Measurements from ENCODE around the gene KRTAP9-3. TPM values are rescaled to one million over a fixed set of nuclear protein-coding genes. Genes with fewer than 3 reads are reported as not detected.
"Not testable (repeated sequence)": the region's sequence is repeated elsewhere in the genome, so short reads cannot be mapped to it uniquely, and the experiment has no call there.

The KRTAP9-3 gene
- total and polyA plus RNA-seq, 7 experiments from 2014 or later = not detected

- Histone ChIP-seq H3K27ac (ENCODE audit: low read depth, low read length) (no peak overlapping the region), H3K36me3 (ENCODE audit: control insufficient read depth in 2 of 3, insufficient read depth in 3 of 3, low read length in 3 of 3) (no peaks in the 10 kb centered on the region), H3K4me1 (ENCODE audit: control insufficient read depth in 2 of 2, insufficient read depth in 2 of 2, low read length in 2 of 2) (no peaks in the 10 kb centered on the region), H3K4me3 (ENCODE audit: low read length) (no peak overlapping the region), H3K27me3 (ENCODE audit: control insufficient read depth in 2 of 2, insufficient read depth in 2 of 2, low read length in 2 of 2) (peaks cover 0 to 6% of the 10 kb centered on the region in 2 donors), H3K9me3 (ENCODE audit: control insufficient read depth in 2 of 3, low read length in 3 of 3) (no peaks in the 10 kb centered on the region)
- Mint-ChIP-seq H3K4me3 (no peak overlapping the region), H3K9me3 (peaks cover 0 to 4% (median 0%) of the 10 kb centered on the region in 11 donors), H3K36me3 (no peaks in the 10 kb centered on the region), H3K27me3 (peaks cover 0 to 17% (median 0%) of the 10 kb centered on the region in 5 donors), H3K27ac (no peak overlapping the region), H3K4me1 (peaks cover 0 to 15% (median 11%) of the 10 kb centered on the region in 7 donors)
- ChIA-PET CTCF (no interaction called here), POLR2A (no interaction called here)
- intact Hi-C loops (cut with micrococcal nuclease) = no loop called here
- DNase-seq (no peak), ATAC-seq (no peak)
Measured at GRCh38 chr17:41226051-41226450, 6.2 kb upstream of the KRTAP9-3 start.

DNA sequence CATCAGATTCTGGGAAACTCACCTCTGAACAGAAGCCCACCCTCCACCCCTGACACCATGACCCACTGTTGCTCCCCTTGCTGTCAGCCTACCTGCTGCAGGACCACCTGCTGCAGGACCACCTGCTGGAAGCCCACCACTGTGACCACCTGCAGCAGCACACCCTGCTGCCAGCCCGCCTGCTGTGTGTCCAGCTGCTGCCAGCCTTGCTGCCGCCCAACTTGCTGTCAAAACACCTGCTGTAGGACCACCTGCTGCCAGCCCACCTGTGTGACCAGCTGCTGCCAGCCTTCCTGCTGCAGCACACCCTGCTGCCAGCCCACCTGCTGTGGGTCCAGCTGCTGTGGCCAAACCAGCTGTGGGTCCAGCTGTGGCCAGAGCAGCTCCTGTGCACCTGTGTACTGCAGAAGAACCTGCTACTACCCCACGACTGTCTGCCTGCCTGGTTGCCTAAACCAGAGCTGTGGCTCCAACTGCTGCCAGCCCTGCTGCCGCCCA is 5.6 kb upstream of the KRTAP9-3 start, which contains the start of gene KRTAP9-2:
Gene KRTAP9-2, plus strand, starts transcription at position 51 of the 498 bp plus-strand sequence. Its CDS starts 7 bp downstream, at position 58.
- H3K27me3 Mint-ChIP-seq = peaks cover 0 to 16% (median 0%) of the 10 kb centered on the region in 5 donors
- ATAC-seq; CTCF ChIA-PET; H3K9me3 ChIP-seq (ENCODE audit: control insufficient read depth in 2 of 3, low read length in 3 of 3); DNase-seq; intact Hi-C loops (cut with micrococcal nuclease); H3K27ac Mint-ChIP-seq; H3K9me3 Mint-ChIP-seq; H3K27ac ChIP-seq (ENCODE audit: low read depth, low read length); H3K36me3 Mint-ChIP-seq; H3K36me3 ChIP-seq (ENCODE audit: control insufficient read depth in 2 of 3, insufficient read depth in 3 of 3, low read length in 3 of 3); H3K4me3 ChIP-seq (ENCODE audit: low read length); H3K27me3 ChIP-seq (ENCODE audit: control insufficient read depth in 2 of 2, insufficient read depth in 2 of 2, low read length in 2 of 2); POLR2A ChIA-PET; H3K4me1 ChIP-seq (ENCODE audit: control insufficient read depth in 2 of 2, insufficient read depth in 2 of 2, low read length in 2 of 2); H3K4me3 Mint-ChIP-seq: not testable (repeated sequence)
- H3K4me1 Mint-ChIP-seq = peaks cover 0 to 15% (median 7%) of the 10 kb centered on the region in 7 donors

GRCh38 chr17:41230094-41230493 is 2.2 kb upstream of the KRTAP9-3 start:
- Histone ChIP-seq H3K27me3 (ENCODE audit: control insufficient read depth in 2 of 2, insufficient read depth in 2 of 2, low read length in 2 of 2) (peaks cover 0 to 6% of the 10 kb centered on the region in 2 donors), H3K27ac (ENCODE audit: low read depth, low read length) (no peak overlapping the region), H3K4me3 (ENCODE audit: low read length) (no peak overlapping the region), H3K36me3 (ENCODE audit: control insufficient read depth in 2 of 3, insufficient read depth in 3 of 3, low read length in 3 of 3) (no peaks in the 10 kb centered on the region), H3K4me1 (ENCODE audit: control insufficient read depth in 2 of 2, insufficient read depth in 2 of 2, low read length in 2 of 2) (no peaks in the 10 kb centered on the region), H3K9me3 (ENCODE audit: control insufficient read depth in 2 of 3, low read length in 3 of 3) (no peaks in the 10 kb centered on the region)
- Mint-ChIP-seq H3K36me3 (no peaks in the 10 kb centered on the region), H3K4me1 (peaks cover 0 to 15% (median 7%) of the 10 kb centered on the region in 7 donors), H3K4me3 (no peak overlapping the region), H3K27ac (peak overlapping the region in 1 of 9 donors; percentile 23), H3K27me3 (peaks cover 0 to 25% (median 4%) of the 10 kb centered on the region in 5 donors), H3K9me3 (peaks cover 0 to 2% (median 0%) of the 10 kb centered on the region in 11 donors)
- intact Hi-C loops (cut with micrococcal nuclease) = no loop called here
- ATAC-seq (no peak), DNase-seq (no peak)
- ChIA-PET CTCF (interaction anchor here (1.6 kb wide), 1 partner anchor 14 kb away, joined by 3 read pairs; no protein-coding TSS in a partner anchor), POLR2A (no interaction called here)

DNA sequence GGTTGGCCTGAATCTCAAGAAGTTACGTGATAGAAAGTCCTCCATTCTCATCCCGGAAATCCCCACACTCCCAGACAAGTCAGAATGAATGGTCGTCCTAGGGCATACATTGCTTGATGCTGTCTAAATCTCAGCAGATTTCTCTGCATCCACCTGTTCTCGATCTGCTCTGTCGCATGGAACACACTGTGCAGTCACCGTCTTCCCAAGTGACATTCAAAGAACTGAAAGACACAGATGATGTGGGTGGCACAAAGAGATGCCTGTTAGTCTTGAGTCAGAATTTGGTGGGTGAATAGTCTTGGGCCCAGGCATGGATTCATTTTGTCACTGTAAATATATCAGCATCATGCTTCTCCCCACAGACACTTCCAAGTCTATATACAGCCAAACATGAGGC is 518 bp upstream of the KRTAP9-3 start:
- Mint-ChIP-seq H3K4me3 (no peak overlapping the region), H3K4me1 (peaks cover 0 to 15% (median 9%) of the 10 kb centered on the region in 7 donors), H3K9me3 (peaks cover 0 to 2% (median 0%) of the 10 kb centered on the region in 11 donors), H3K27me3 (peaks cover 0 to 27% (median 10%) of the 10 kb centered on the region in 5 donors), H3K36me3 (no peaks in the 10 kb centered on the region), H3K27ac (no peak overlapping the region)
- Histone ChIP-seq H3K4me3 (ENCODE audit: low read length) (no peak overlapping the region), H3K27me3 (ENCODE audit: control insufficient read depth in 2 of 2, insufficient read depth in 2 of 2, low read length in 2 of 2) (no peaks in the 10 kb centered on the region), H3K4me1 (ENCODE audit: control insufficient read depth in 2 of 2, insufficient read depth in 2 of 2, low read length in 2 of 2) (no peaks in the 10 kb centered on the region), H3K9me3 (ENCODE audit: control insufficient read depth in 2 of 3, low read length in 3 of 3) (no peaks in the 10 kb centered on the region), H3K27ac (ENCODE audit: low read depth, low read length) (no peak overlapping the region), H3K36me3 (ENCODE audit: control insufficient read depth in 2 of 3, insufficient read depth in 3 of 3, low read length in 3 of 3) (no peaks in the 10 kb centered on the region)
- ChIA-PET CTCF (no interaction called here), POLR2A (no interaction called here)
- ATAC-seq = no peak
- no peak for DNase-seq
- intact Hi-C loops (cut with micrococcal nuclease) = no loop called here

DNA sequence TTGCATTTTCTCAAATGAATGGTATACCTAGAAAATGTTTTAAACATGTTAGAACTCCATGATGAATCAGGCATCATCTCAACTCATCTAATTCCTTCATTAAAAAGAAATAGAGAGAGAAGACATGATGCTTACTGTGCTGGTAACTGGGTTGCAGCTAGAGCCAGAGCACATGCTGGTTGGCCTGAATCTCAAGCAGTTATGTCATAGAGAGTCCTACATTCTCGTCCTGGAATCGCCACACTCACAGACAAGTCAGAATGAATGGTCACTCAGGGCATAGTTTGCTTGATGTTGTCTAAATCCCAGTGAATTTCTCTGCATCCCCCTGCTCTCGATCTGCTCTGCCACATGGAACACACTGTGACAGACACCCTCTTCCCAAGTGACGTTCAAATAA is 4.9 kb downstream of the KRTAP9-3 start:
- intact Hi-C loops (cut with micrococcal nuclease); ATAC-seq; H3K4me1 Mint-ChIP-seq; POLR2A ChIA-PET; H3K4me1 ChIP-seq (ENCODE audit: control insufficient read depth in 2 of 2, insufficient read depth in 2 of 2, low read length in 2 of 2); H3K27me3 ChIP-seq (ENCODE audit: control insufficient read depth in 2 of 2, insufficient read depth in 2 of 2, low read length in 2 of 2); CTCF ChIA-PET; H3K36me3 ChIP-seq (ENCODE audit: control insufficient read depth in 2 of 3, insufficient read depth in 3 of 3, low read length in 3 of 3); H3K4me3 Mint-ChIP-seq; H3K9me3 ChIP-seq (ENCODE audit: control insufficient read depth in 2 of 3, low read length in 3 of 3); DNase-seq; H3K27ac ChIP-seq (ENCODE audit: low read depth, low read length); H3K27ac Mint-ChIP-seq; H3K4me3 ChIP-seq (ENCODE audit: low read length): not testable (repeated sequence)
- peaks cover 0 to 11% (median 4%) of the 10 kb centered on the region in 5 donors for H3K36me3 Mint-ChIP-seq
- H3K9me3 Mint-ChIP-seq = peaks cover 0 to 10% (median 3%) of the 10 kb centered on the region in 11 donors
- peaks cover 0 to 22% (median 17%) of the 10 kb centered on the region in 5 donors for H3K27me3 Mint-ChIP-seq

- H3K9me3 Mint-ChIP-seq = peaks cover 0 to 14% (median 3%) of the 10 kb centered on the region in 11 donors
- H3K27me3 ChIP-seq (ENCODE audit: control insufficient read depth in 2 of 2, insufficient read depth in 2 of 2, low read length in 2 of 2); H3K36me3 ChIP-seq (ENCODE audit: control insufficient read depth in 2 of 3, insufficient read depth in 3 of 3, low read length in 3 of 3); H3K27ac Mint-ChIP-seq; H3K4me3 ChIP-seq (ENCODE audit: low read length); H3K4me3 Mint-ChIP-seq; H3K27ac ChIP-seq (ENCODE audit: low read depth, low read length); ATAC-seq; intact Hi-C loops (cut with micrococcal nuclease); H3K9me3 ChIP-seq (ENCODE audit: control insufficient read depth in 2 of 3, low read length in 3 of 3); H3K4me1 Mint-ChIP-seq; CTCF ChIA-PET; DNase-seq; H3K4me1 ChIP-seq (ENCODE audit: control insufficient read depth in 2 of 2, insufficient read depth in 2 of 2, low read length in 2 of 2); POLR2A ChIA-PET: not testable (repeated sequence)
- H3K36me3 Mint-ChIP-seq = peaks cover 0 to 11% (median 4%) of the 10 kb centered on the region in 5 donors
- H3K27me3 Mint-ChIP-seq = peaks cover 0 to 24% (median 16%) of the 10 kb centered on the region in 5 donors
Measured at GRCh38 chr17:41237949-41238437, 5.7 kb downstream of the KRTAP9-3 start, which contains the start of gene KRTAP9-8. KRTAP9-8 (plus strand) TSS chr17:41237999; CDS start chr17:41238052, 53 bp downstream.

All from naive thymus-derived CD4-positive, alpha-beta T cell (primary cell).